Smooth muscle cell (in vitro differentiated cells): ENCODE data around the gene MYO10. TPM values are rescaled to one million over a fixed set of nuclear protein-coding genes. Genes with fewer than 3 reads are reported as not detected.
A peak's percentile ranks its signal among the peaks of the same experiment; 100 is the strongest.

ENCODE experiments used
- DNase-seq: peaks from one replicate; lab custom pipeline; 2025; ENCODE audit not compliant: unreplicated experiment; lab: John Stamatoyannopoulos, UW
- H2AFZ ChIP-seq: fragments of 200-600 bp; sonication (generic); 2 replicates; pipeline ENCODE4 v1.6.0; 2016; ENCODE audit warnings: antibody characterized with exemption, low read depth, mild to moderate bottlenecking
- H3F3A ChIP-seq: fragments of 200-600 bp; sonication (generic); 2 replicates; pipeline ENCODE4 v1.6.0; 2017; ENCODE audit warnings: antibody characterized with exemption, low read depth
- H3K27ac ChIP-seq: fragments of 200-600 bp; sonication (generic); 2 replicates; pipeline ENCODE4 v1.5.1; 2016; ENCODE audit warnings: low read depth, mild to moderate bottlenecking
- H3K27me3 ChIP-seq: fragments of 200-600 bp; sonication (generic); 2 replicates; pipeline ENCODE4 v1.6.1; 2016; ENCODE audit warnings: low read depth, mild to moderate bottlenecking
- H3K36me3 ChIP-seq: fragments of 200-600 bp; sonication (generic); 2 replicates; pipeline ENCODE4 v1.5.1; 2016; ENCODE audit warnings: low read depth
- H3K4me1 ChIP-seq: fragments of 200-600 bp; sonication (generic); 2 replicates; pipeline ENCODE4 v1.5.1; 2016; ENCODE audit warnings: low read depth
- H3K4me2 ChIP-seq: fragments of 200-600 bp; sonication (generic); 2 replicates; pipeline ENCODE4 v1.6.0; 2016; ENCODE audit warnings: mild to moderate bottlenecking
- H3K4me3 ChIP-seq: fragments of 200-600 bp; sonication (generic); 2 replicates; pipeline ENCODE4 v1.5.1; 2016; ENCODE audit warnings: mild to moderate bottlenecking
- H3K79me2 ChIP-seq: fragments of 200-600 bp; sonication (generic); 2 replicates; pipeline ENCODE4 v1.6.0; 2016; ENCODE audit warnings: low read depth, mild to moderate bottlenecking
- H3K9ac ChIP-seq: fragments of 200-600 bp; sonication (generic); 2 replicates; pipeline ENCODE4 v1.6.0; 2016; ENCODE audit warnings: low read depth
- H3K9me3 ChIP-seq: fragments of 200-600 bp; sonication (generic); replicated peaks from 2 replicates; pipeline ENCODE4 v1.5.1; 2016; ENCODE audit warnings: low read depth
- H4K20me1 ChIP-seq: fragments of 200-600 bp; sonication (generic); 2 replicates; pipeline ENCODE4 v1.6.0; 2016; ENCODE audit warnings: low read depth
- WGBS: methylation state at CpG from one replicate; pipeline ENCODE4 v1.1.7; 2016; ENCODE audit warnings: low lambda C conversion rate; 5-methylcytosine and 5-hydroxymethylcytosine counted together
- polyA plus RNA-seq: library from polyadenylated mRNA; unstranded; fragments of >200 nt; fragmentation: Nextera tagmentation; extraction: Ambion mirVana; gene quantifications from 2 replicates; pipeline ENCODE4 v1.2.1, GENCODE V29; 2016
- total RNA-seq: library from RNA; depleted of rRNA; stranded (reverse); fragments of >200 nt; gene quantifications from 2 replicates; pipeline ENCODE4 v1.2.3, GENCODE V29; 2014
- TF ChIP-seq, protein P1 (sequence below): fragments of 200-600 bp; sonication (generic); IDR thresholded peaks from 2 replicates; pipeline ENCODE4 v1.5.1; 2017; ENCODE audit warnings: borderline replicate concordance, mild to moderate bottlenecking, antibody characterized with exemption; ENCODE audit not compliant: insufficient read depth, poor library complexity, severe bottlenecking

MYO10 gene
- total and polyA plus RNA-seq, 2 experiments from 2014 or later, result 76.4 to 96.8 TPM

DNA sequence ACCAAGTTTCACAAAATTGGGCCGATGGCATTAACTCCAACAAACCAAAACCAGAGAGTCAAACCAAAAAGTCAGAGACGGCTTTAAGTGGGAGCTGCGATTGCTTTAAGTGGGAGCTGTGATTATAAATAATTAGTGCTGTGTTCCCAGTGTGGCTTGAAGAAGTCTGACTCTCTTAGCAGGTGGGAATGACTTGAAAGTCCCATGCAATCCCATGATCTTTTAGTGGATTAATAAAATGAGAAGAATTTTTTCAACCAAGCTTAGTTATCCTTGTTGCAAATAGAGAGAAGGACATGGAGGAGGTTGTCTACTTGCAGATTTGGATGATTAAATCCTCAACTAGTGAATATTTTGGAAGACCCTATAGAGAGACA lies 68.5 kb downstream of the MYO10 start:
- no peak for DNase-seq
- H3K4me1 ChIP-seq, result peaks cover 34% of the 10 kb centered on the region
- peak overlapping the region; percentile 24 for H3K4me2 ChIP-seq

DNA sequence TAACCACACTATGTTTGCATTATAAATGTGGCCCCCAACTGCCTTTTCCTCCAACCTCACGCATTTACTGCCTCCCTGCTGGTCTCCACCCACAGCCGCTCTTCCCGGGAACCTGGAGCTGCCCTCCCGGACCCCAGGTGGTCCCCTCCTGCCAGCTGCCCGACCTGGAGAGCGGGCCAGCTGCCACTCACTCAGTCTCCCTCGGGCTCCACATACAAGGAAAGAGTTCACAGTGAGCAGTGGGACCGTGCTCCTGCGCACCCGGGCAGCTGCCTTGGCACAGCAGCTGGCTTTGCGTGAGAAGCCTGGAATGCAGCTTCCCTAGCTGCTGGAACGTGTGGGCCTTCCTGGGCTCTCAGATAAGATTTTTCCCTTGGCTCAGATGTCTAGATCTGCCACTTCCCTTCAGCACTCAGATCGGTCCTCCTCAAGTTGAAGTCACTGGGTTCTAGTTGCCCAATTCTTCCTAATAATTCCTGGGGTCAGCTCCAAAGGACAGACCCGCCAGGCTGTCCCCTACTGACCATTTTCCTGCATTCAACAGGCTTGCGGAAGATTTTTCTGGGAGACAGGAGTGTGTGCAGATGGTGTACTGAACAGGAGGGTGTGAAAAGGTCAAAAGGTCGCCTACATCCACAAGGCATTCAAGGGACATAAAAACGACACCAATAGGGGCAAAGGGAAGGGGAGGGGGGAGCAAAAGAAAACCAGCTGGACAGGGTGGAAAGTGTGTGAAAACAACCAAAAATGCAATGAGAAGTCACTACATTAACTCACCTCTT lies 69.1 kb downstream of the MYO10 start:
- Histone ChIP-seq H3K4me1 (peaks cover 36% of the 10 kb centered on the region), H3K9ac (no peak overlapping the region), H3K27me3 (no peaks in the 10 kb centered on the region), H3K27ac (peak overlapping the region; percentile 54), H3K36me3 (no peaks in the 10 kb centered on the region), H3K79me2 (peaks cover 92% of the 10 kb centered on the region), H4K20me1 (peaks cover 100% of the 10 kb centered on the region), H3K9me3 (no peaks in the 10 kb centered on the region), H3F3A (peaks cover 4% of the 10 kb centered on the region), H3K4me2 (peak overlapping the region; percentile 24), H3K4me3 (no peak overlapping the region), H2AFZ (no peak overlapping the region)
- no peak for DNase-seq
- TF ChIP-seq, protein P1, sequence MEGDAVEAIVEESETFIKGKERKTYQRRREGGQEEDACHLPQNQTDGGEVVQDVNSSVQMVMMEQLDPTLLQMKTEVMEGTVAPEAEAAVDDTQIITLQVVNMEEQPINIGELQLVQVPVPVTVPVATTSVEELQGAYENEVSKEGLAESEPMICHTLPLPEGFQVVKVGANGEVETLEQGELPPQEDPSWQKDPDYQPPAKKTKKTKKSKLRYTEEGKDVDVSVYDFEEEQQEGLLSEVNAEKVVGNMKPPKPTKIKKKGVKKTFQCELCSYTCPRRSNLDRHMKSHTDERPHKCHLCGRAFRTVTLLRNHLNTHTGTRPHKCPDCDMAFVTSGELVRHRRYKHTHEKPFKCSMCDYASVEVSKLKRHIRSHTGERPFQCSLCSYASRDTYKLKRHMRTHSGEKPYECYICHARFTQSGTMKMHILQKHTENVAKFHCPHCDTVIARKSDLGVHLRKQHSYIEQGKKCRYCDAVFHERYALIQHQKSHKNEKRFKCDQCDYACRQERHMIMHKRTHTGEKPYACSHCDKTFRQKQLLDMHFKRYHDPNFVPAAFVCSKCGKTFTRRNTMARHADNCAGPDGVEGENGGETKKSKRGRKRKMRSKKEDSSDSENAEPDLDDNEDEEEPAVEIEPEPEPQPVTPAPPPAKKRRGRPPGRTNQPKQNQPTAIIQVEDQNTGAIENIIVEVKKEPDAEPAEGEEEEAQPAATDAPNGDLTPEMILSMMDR, result no peak
- 61% methylated on average over 17 of the region's 17 CpGs for WGBS

More for the DNA sequence above, 68.5 kb downstream of the MYO10 start:
- Histone ChIP-seq H3K36me3 (no peaks in the 10 kb centered on the region), H3K4me3 (no peak overlapping the region), H3K9ac (no peak overlapping the region), H3F3A (peaks cover 4% of the 10 kb centered on the region), H2AFZ (no peak overlapping the region), H3K27me3 (no peaks in the 10 kb centered on the region), H4K20me1 (peaks cover 100% of the 10 kb centered on the region), H3K27ac (peak overlapping the region; percentile 54), H3K9me3 (no peaks in the 10 kb centered on the region), H3K79me2 (peaks cover 92% of the 10 kb centered on the region)
- TF ChIP-seq, protein P1, result no peak
- 93% methylated on average over 3 of the region's 3 CpGs for WGBS

DNA sequence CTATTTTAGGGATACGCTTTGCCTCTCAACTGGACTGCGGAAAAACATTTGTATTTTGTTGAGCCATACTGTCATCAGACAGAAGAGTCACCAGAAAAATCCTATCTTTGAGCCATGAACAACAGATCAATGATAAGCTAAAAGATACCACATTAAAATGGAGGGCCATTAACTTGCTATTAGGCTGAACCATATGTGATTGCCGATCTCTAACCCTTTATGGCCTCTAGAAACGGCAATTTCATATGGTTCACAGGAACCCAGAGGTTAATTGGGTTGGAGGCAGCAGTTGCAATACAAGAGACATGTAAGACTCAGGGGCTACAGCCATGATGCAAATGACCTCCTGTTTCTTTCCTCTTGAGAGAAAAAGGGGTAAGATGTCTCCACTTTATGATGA lies 69.8 kb downstream of the MYO10 start:
- Histone ChIP-seq H3K36me3 (no peaks in the 10 kb centered on the region), H3K4me3 (no peak overlapping the region)

More for the DNA sequence above, 69.8 kb downstream of the MYO10 start:
- WGBS, result 70% methylated on average over 4 of the region's 4 CpGs
- Histone ChIP-seq H4K20me1 (peaks cover 100% of the 10 kb centered on the region), H3K9me3 (no peaks in the 10 kb centered on the region), H3K4me1 (peaks cover 36% of the 10 kb centered on the region), H3K79me2 (peaks cover 92% of the 10 kb centered on the region), H2AFZ (no peak overlapping the region), H3K4me2 (no peak overlapping the region), H3F3A (peaks cover 4% of the 10 kb centered on the region), H3K27me3 (no peaks in the 10 kb centered on the region), H3K9ac (no peak overlapping the region), H3K27ac (peak overlapping the region; percentile 3)
- TF ChIP-seq, protein P1, result no peak
- DNase-seq, result no peak
